ENCODE results near the gene WNT5A.

Gene WNT5A

DNA sequence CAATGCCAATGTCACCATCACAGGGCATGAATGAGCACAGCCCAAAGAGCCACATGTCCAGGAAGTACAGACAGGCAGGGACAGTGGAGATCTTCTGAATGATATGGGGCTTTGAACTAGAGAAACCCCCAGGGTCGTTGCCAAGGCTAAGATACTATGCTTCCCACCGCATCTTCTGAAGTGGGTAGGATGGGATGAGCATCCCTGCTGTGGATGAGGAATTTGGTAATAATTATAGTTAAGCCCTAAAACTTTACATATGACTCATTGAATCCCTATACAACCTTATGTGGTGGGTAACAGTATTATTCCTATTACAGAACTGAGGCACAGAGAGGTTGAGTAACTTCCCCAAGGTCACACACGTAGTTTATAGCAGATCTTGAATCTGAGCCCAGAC is 44.2 kb downstream of the WNT5A start:
- DNase-seq, result no peak

DNA sequence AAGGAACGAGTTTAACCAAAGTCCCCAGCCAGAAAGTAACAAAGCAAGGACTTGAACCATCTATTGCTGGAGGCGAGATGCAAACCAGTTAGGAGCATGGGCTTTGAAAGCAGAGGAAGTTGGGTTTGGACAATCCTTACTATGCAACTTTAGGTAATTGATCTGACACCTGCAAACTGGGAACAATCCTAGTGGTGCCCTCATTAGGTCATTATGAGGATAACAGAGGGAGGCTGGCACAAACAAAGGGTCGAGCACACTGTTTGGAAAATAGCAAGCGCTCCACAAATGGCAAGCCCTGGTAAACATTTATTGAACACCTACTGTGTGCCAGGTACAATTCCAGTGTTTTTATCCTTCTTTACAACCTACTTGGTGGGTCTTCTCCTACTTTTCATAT is 45.6 kb downstream of the WNT5A start:
- no peak for DNase-seq

DNA sequence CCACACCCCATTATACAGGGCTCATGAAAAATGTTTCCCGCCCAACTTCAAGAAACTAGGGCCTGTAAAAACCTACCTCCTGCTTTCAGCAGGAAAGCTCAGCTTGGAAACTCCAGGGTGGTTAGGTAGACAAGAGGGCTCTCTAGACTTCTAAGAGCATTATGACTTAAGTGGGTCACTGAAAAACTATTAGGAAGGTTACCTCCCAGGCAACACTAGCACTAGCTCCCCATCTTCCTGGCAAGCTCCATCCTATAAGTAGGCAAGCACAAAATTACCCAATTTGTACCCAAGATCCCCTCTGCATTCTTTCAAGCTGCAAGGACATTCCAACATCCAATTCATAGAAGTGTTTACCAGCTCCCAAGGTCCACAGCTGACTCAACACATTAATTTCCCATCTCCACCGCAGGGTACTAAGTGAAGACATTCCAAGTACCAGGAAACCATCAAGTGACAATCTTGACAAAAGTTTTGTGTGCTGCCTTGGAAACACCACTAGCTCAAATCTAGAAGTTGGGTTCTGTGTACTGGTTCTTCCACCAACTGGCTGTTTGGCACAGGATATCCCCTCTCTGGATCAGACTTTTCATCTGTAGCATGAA is 46.9 kb downstream of the WNT5A start:
- DNase-seq, result no peak

DNA sequence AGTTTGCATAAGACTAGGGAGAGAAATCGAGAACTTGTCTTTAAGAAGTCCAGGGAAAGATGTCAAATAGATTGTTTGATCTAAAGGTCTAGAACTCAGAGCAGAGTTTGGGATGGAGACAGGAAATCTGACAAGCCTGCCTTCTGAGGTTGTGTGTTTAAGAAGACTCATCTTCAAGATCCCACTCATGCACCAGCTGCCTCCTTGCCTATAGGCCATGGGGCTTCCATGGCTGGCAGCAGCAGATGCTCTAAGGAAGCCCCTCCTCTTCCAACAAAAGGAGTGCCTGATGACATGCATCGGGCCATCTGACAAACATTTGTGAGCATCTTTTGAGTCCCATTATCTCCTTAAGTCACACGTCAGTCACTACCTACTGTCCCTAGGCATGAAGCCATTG is 47.4 kb downstream of the WNT5A start:
- no peak for DNase-seq

DNA sequence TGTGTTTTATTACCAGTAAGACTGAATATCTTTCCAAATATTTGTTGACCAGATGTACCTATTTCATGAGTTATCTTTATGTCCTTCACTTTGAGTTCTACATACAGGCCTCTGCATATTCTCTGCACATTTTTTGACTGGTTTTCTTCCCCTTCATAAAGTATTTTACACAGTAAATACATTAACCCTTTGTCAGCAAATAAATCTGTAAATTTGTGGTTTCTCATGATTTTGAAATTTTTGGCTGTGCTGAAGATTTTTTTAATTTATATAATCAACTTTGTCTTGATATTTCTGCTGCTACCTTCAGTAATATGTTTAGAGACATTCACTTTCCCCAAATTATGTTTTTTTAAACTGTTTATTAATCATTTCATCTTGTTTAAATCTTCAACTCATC is 50.5 kb downstream of the WNT5A start:
- no peak for DNase-seq

DNA sequence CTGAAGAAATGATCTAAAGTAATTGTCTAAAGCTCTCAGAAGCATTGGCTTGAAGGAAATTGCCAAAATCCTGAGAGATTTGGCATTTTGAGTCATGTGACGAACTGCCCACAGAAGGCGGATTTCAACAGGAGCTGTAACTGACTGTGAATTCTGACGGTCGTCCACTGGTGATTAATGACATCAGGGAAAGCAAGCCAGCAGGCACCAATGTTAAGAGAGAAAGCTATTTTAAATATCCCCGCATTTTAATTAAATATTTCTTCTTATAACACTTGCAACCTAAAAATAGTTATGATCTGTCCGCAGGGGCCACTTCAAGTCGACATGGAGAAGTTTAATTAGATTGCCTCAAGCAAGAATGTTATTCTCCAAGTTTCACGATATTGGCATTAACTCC is 51.6 kb downstream of the WNT5A start:
- no peak for DNase-seq

DNA sequence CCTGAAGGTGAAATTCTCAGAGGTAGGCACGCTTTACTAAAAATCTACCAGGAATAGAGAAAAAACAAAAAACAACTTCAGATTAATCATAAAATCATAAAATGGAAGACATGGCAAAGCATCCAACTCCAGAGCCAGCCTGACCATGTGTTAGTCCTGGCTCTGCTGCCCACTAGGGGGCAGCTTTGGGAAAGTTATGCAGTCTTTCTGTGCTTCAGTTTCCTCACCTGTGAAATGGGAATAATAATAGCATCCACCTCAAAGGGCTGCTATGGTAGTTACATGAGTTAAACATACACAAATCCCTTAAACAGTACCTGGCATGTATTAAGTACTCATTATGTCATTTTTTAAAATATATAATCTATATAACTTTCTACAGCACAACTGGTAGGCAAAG is 52.3 kb downstream of the WNT5A start:
- peak; percentile 23 to 32 for DNase-seq

DNA sequence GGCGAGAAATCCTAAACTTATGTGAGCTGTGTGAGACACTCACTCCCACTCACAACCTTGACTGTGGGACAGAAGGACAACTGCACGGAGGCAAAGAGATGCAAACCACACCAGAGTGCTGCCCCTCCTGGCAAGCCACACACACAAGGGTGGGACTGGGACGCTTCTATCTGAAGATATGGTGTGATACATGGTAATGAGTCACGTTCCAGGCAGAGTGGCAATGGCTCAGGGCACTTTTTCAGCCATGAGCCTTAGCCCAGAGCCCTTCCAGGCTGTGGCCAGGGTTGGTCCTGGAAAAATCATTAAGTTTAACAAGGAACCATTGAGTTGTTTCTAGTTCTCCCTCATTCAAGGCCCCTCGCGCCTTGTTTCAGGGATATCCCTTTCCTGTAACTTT is 56.1 kb downstream of the WNT5A start:
- no peak for DNase-seq

DNA sequence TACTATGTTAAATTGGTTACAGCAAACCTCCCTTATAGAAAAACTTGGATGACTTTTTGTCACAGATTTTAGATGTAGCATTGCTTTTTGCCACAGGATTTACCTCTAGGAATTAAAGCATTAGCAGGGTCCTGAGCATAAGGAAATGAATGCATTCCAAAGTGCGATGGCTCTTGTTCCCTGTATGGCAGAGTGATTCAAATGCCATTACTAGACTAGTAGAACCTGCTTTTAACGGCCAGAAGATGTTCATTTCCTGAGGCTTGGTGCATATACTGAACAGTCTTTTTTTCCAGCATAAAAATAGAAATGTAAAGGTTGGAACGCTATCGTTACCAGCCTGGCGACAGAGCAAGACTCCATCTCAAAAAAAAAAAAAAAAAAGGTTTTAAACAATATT is 59.4 kb downstream of the WNT5A start:
- DNase-seq, result no peak

DNA sequence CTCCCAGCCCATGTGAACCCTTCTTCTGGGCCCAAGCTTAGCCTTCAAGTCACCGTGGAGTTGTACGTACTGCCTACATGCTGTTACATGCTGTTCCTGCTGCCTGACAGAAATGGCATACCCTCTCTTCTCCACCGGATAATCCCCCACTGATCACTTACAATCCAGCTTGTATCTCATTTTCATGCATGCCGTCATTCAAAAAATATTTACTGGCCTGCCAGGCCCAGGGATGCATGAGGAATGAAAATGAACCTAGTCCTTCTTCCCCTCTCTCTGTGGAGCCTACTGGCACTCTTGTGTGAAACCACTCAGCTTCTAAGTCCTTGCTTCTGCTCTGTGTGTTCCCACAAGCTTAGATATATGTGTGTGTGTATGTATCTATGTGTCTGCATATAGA is 60.6 kb downstream of the WNT5A start:
- no peak for DNase-seq

DNA sequence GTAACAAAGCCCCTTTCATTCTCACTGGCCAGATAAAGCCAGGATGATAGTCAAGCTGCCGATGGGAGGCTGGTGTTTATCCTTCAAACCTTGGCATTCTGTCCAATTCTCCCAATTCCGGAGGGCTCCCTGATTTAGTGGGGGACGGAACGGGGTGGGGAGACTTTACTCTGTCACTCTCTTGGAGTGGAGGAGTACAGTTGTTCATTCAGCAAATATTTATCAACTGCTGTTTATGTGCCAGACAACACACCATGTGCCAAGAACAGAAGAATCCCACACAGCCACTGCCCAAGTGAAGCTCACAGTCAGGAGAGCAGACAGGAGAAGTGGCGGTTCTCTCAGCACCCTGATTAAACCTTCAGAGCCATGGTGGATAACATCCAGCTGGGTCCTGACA is 63.3 kb downstream of the WNT5A start:
- no peak for DNase-seq

DNA sequence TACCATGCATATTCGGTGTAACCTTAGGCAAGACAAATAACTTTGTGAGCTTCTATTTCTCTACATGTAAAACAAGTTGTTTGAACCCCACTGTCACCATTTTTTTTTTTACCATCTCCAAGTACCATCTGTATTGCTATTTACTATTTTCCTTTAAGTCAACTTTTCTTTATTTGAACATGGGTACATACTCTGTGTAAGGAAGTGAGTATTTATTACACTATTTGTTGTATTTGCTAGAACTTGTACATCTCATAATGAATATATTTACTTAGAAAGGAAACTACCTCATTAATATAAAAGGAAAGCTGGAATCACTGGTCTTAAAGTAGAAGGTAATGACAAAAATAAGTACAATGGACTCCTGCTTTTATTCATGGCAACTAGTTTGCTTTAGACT is 69.9 kb downstream of the WNT5A start:
- no peak for DNase-seq

DNA sequence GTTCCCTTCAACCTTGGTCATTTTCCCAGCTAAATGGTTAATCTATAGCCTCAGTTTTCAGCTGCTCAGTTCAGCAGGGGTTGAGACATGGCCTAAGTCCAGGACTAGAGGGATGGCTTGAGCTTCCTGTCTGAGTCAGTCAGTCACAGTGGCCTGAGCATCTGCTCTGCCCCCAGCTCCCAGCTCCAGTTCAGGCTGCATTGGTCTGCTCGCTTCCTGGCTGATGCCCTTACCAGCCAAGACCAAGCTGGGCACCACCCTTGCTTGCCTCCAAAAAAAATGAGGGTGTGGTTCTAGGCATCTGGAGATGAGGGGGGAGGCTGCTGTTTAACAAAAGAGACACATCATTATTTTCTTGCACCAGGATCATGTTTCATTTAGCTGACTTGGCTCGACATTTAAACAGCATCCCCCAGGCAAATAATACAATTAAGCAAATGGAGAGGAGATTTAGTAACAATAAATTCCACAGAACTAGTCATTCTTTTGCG is 70.7 kb downstream of the WNT5A start:
- DNase-seq, result peak; percentile 14 to 55

Measured in NCI-H2081 (cell line).